Measurements from ENCODE around the gene SMS. TPM values are rescaled to one million over a fixed set of nuclear protein-coding genes. Genes with fewer than 3 reads are reported as not detected.

Gene SMS
- polyA plus RNA-seq, 1 donor (not counting 4 experiments of a cell fraction or from before 2014, with no cell fraction given): 142 TPM

DNA sequence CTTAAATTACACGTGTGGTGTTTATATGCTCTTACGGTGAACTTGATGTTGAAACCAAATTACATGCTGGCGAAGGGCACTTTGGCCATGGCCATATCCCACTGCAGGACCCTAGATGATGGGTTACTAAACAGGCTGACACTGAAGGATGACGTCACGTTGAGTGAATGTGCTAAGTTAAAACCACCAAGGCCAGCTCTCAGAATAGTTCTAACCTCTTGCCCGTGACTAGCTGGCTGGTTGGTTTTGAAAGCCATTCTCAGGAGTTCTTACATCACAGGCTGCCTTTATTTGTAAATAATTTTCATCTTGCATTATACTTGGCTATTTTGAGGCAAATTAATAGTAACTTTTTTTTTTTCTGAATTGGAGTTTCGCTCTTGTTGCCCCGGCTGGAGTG is 50.3 kb downstream of the SMS start:
- Histone ChIP-seq H3K4me1 (ENCODE audit: control insufficient read depth, extremely low read depth, insufficient read depth, low read length) (no peaks in the 10 kb centered on the region), H3K9ac (ENCODE audit: control insufficient read depth, extremely low read depth, insufficient read depth, low read length) (no peak overlapping the region), H3K4me2 (ENCODE audit: control insufficient read depth, extremely low read depth, insufficient read depth, low read depth, low read length) (no peak overlapping the region), H3K27ac (ENCODE audit: control insufficient read depth, insufficient read depth, low read length) (no peak overlapping the region), H3K9me3 (ENCODE audit: control insufficient read depth, low read depth, low read length) (no peaks in the 10 kb centered on the region), H3K27me3 (ENCODE audit: control insufficient read depth, extremely low read depth, insufficient read depth, low read length) (no peaks in the 10 kb centered on the region), H3K4me3 (ENCODE audit: control insufficient read depth in 2 of 3, extremely low read depth in 1 of 3, insufficient read depth in 2 of 3, low read depth in 1 of 3, low read length in 3 of 3) (no peak overlapping the region), H3K9me1 (ENCODE audit: control insufficient read depth, extremely low read depth, insufficient read depth, low read length) (no peaks in the 10 kb centered on the region), H3K36me3 (ENCODE audit: control insufficient read depth in 2 of 2, extremely low read depth in 1 of 2, insufficient read depth in 2 of 2, low read length in 2 of 2) (peaks cover 0 to 5% of the 10 kb centered on the region in 2 experiments), H2AFZ (ENCODE audit: control insufficient read depth, low read length) (no peak overlapping the region), H4K20me1 (ENCODE audit: control insufficient read depth, extremely low read depth, insufficient read depth, low read length) (no peaks in the 10 kb centered on the region), H3K79me2 (ENCODE audit: control insufficient read depth, insufficient read depth, low read length) (no peaks in the 10 kb centered on the region)
- DNase-seq (ENCODE audit: low read depth, low spot score) (no peak), FAIRE-seq (no peak)
- TF ChIP-seq, protein P1, sequence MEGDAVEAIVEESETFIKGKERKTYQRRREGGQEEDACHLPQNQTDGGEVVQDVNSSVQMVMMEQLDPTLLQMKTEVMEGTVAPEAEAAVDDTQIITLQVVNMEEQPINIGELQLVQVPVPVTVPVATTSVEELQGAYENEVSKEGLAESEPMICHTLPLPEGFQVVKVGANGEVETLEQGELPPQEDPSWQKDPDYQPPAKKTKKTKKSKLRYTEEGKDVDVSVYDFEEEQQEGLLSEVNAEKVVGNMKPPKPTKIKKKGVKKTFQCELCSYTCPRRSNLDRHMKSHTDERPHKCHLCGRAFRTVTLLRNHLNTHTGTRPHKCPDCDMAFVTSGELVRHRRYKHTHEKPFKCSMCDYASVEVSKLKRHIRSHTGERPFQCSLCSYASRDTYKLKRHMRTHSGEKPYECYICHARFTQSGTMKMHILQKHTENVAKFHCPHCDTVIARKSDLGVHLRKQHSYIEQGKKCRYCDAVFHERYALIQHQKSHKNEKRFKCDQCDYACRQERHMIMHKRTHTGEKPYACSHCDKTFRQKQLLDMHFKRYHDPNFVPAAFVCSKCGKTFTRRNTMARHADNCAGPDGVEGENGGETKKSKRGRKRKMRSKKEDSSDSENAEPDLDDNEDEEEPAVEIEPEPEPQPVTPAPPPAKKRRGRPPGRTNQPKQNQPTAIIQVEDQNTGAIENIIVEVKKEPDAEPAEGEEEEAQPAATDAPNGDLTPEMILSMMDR (optimal IDR thresholded peaks at IDR 0.05 in 1 of 3, IDR thresholded peaks at IDR 0.05 in 1 of 3, conservative IDR thresholded peaks at IDR 0.05 in 1 of 3; ENCODE audit: extremely low read depth in 1 of 3, insufficient read depth in 2 of 3, low read length in 3 of 3): no peak
- TF ChIP-seq EZH2 (IDR thresholded peaks at IDR 0.05; ENCODE audit: low read length): no peak
- dilution Hi-C loops (cut with MboI; ENCODE audit: extremely low pct_ligation_motif_present, low sequenced_read_pairs): no loop called here

- dilution Hi-C loops (cut with MboI; ENCODE audit: extremely low pct_ligation_motif_present, low sequenced_read_pairs): no loop called here
- H3K9me1 ChIP-seq (ENCODE audit: control insufficient read depth, extremely low read depth, insufficient read depth, low read length): no peaks in the 10 kb centered on the region
- peaks cover 0 to 5% of the 10 kb centered on the region in 2 experiments for H3K36me3 ChIP-seq (ENCODE audit: control insufficient read depth in 2 of 2, extremely low read depth in 1 of 2, insufficient read depth in 2 of 2, low read length in 2 of 2)
- no peaks in the 10 kb centered on the region for H3K79me2 ChIP-seq (ENCODE audit: control insufficient read depth, insufficient read depth, low read length)
- FAIRE-seq (no peak), DNase-seq (ENCODE audit: low read depth, low spot score) (no peak)
- TF ChIP-seq, protein P1 (optimal IDR thresholded peaks at IDR 0.05 in 1 of 3, IDR thresholded peaks at IDR 0.05 in 1 of 3, conservative IDR thresholded peaks at IDR 0.05 in 1 of 3; ENCODE audit: extremely low read depth in 1 of 3, insufficient read depth in 2 of 3, low read length in 3 of 3): no peak
- no peak for TF ChIP-seq EZH2 (IDR thresholded peaks at IDR 0.05; ENCODE audit: low read length)
- H3K27ac ChIP-seq (ENCODE audit: control insufficient read depth, insufficient read depth, low read length): no peak overlapping the region
- H3K27me3 ChIP-seq (ENCODE audit: control insufficient read depth, extremely low read depth, insufficient read depth, low read length): no peaks in the 10 kb centered on the region
- no peak overlapping the region for H3K4me2 ChIP-seq (ENCODE audit: control insufficient read depth, extremely low read depth, insufficient read depth, low read depth, low read length)
- no peaks in the 10 kb centered on the region for H4K20me1 ChIP-seq (ENCODE audit: control insufficient read depth, extremely low read depth, insufficient read depth, low read length)
- H3K4me1 ChIP-seq (ENCODE audit: control insufficient read depth, extremely low read depth, insufficient read depth, low read length): no peaks in the 10 kb centered on the region
- H3K4me3 ChIP-seq (ENCODE audit: control insufficient read depth in 2 of 3, extremely low read depth in 1 of 3, insufficient read depth in 2 of 3, low read depth in 1 of 3, low read length in 3 of 3): no peak overlapping the region
- H3K9me3 ChIP-seq (ENCODE audit: control insufficient read depth, low read depth, low read length): no peaks in the 10 kb centered on the region
- H3K9ac ChIP-seq (ENCODE audit: control insufficient read depth, extremely low read depth, insufficient read depth, low read length): no peak overlapping the region
- H2AFZ ChIP-seq (ENCODE audit: control insufficient read depth, low read length): no peak overlapping the region
Measured at GRCh38 chrX:21991504-21991903, 51.0 kb downstream of the SMS start.
